HEK293T (cell line): ENCODE results near the gene MIPOL1.

Experiments used
- FOXK2 ChIP-seq: fragments of 450-650 bp; IDR thresholded peaks from 2 replicates; pipeline ENCODE4 v1.6.1; 2016; ENCODE audit warnings: mild to moderate bottlenecking
- SUZ12 ChIP-seq: fragments of 450-650 bp; IDR thresholded peaks from 2 replicates; pipeline ENCODE4 v1.6.1; 2016; ENCODE audit warnings: mild to moderate bottlenecking
- TARDBP ChIP-seq: fragments of 450-650 bp; IDR thresholded peaks from 2 replicates; pipeline ENCODE4 v1.6.1; 2016

DNA sequence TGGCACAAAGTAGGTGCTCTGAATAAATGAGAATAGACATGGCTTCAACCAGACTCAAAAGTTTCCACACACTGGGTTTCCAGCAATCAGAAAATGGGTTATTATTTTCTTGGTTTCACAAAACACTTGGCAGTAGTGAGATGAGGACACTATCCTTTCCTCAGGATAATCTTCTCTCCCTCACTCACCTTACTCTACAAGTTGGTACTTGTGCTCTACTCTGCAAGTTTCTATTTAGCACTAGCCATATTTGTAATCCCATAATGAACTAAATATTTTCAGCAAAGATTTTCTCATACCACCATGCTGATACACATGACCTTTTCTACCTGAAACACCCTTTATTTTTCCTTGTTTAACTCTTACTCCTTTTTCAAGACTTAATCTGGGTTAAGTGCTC is 259.6 kb downstream of the MIPOL1 start:
- TF ChIP-seq SUZ12, result no peak
- TF ChIP-seq FOXK2, result no peak
- TF ChIP-seq TARDBP, result no peak
